HepG2 (cell line): ENCODE data around the gene TAPBP. TPM values are rescaled to one million over a fixed set of nuclear protein-coding genes. Genes with fewer than 3 reads are reported as not detected.

ENCODE experiments used
- CAMTA2 ChIP-seq: sonication (generic); formaldehyde crosslinking; IDR thresholded peaks from 2 replicates; pipeline ENCODE4 v1.4.0; 2020; ENCODE audit warnings: mild to moderate bottlenecking, missing genetic modification reagents, borderline replicate concordance
- CBX1 ChIP-seq: IDR thresholded peaks from one replicate; pipeline ENCODE4 v1.6.1; 2016; ENCODE audit warnings: antibody characterized with exemption, low read depth
- FIP1L1 ChIP-seq: fragments of 200-400 bp; formaldehyde crosslinking; IDR thresholded peaks from 2 replicates; pipeline ENCODE4 v1.6.1; 2018; ENCODE audit warnings: low read depth, mild to moderate bottlenecking, low read length, moderate library complexity, borderline replicate concordance; ENCODE audit not compliant: insufficient read depth
- HMGA1 ChIP-seq: sonication (generic); formaldehyde crosslinking; conservative IDR thresholded peaks from 2 replicates; pipeline ENCODE4 v1.4.0; 2020; ENCODE audit warnings: missing genetic modification reagents
- KLF11 ChIP-seq: IDR thresholded peaks from 2 replicates; pipeline ENCODE4 v1.6.1; 2016; ENCODE audit warnings: missing compliant biosample characterization
- KMT2A ChIP-seq: sonication (generic); formaldehyde crosslinking; IDR thresholded peaks from 2 replicates; pipeline ENCODE4 v1.4.0; 2020; ENCODE audit warnings: missing genetic modification reagents
- NCOA2 ChIP-seq: sonication (generic); formaldehyde crosslinking; IDR thresholded peaks from 2 replicates; pipeline ENCODE4 v1.8.0; 2022; ENCODE audit warnings: inconsistent platforms
- NPAS2 ChIP-seq: sonication (generic); formaldehyde crosslinking; IDR thresholded peaks from 2 replicates; pipeline ENCODE4 v1.8.0; 2022; ENCODE audit warnings: mild to moderate bottlenecking, missing genetic modification reagents, borderline replicate concordance
- RBFOX2 ChIP-seq: fragments of 200-400 bp; formaldehyde crosslinking; IDR thresholded peaks from 2 replicates; pipeline ENCODE4 v1.6.1; 2017; ENCODE audit warnings: low read depth, mild to moderate bottlenecking, low read length
- WIZ ChIP-seq: sonication (generic); formaldehyde crosslinking; IDR thresholded peaks from 2 replicates; pipeline ENCODE4 v1.5.1; 2020; ENCODE audit warnings: mild to moderate bottlenecking, missing genetic modification reagents
- XBP1 ChIP-seq: sonication (generic); formaldehyde crosslinking; IDR thresholded peaks from 2 replicates; pipeline ENCODE4 v1.5.0; 2020; ENCODE audit warnings: missing genetic modification reagents
- ZNF12 ChIP-seq: sonication (generic); formaldehyde crosslinking; IDR thresholded peaks from 2 replicates; pipeline ENCODE4 v1.5.0; 2020; ENCODE audit warnings: missing genetic modification reagents
- ZNF263 ChIP-seq: sonication (generic); formaldehyde crosslinking; IDR thresholded peaks from 2 replicates; pipeline ENCODE4 v1.4.0; 2020; ENCODE audit warnings: missing genetic modification reagents
- ZNF563 ChIP-seq: sonication (generic); formaldehyde crosslinking; IDR thresholded peaks from 2 replicates; pipeline ENCODE4 v1.8.0; 2022; ENCODE audit warnings: mild to moderate bottlenecking, moderate library complexity, missing genetic modification reagents
- ZSCAN20 ChIP-seq: sonication (generic); formaldehyde crosslinking; IDR thresholded peaks from 2 replicates; pipeline ENCODE4 v1.4.0; 2020; ENCODE audit warnings: missing genetic modification reagents, mild to moderate bottlenecking, borderline replicate concordance
- polyA plus RNA-seq, 8 experiments: library from polyadenylated mRNA; depleted of rRNA in 3 of 8; stranded (reverse) in 7 of 8; unstranded in 1 of 8; fragments of >200 nt; fragmentation: Illumina TruSeq in 4 of 8; extraction: Trizol in 4 of 8; gene quantifications; 2 replicates each; pipeline versions ENCODE4 v1.2.1 to v1.2.3, GENCODE V29; 2011 to 2016; ENCODE audit warnings: low read depth in 4 of 8, missing spikeins in 1 of 8, mixed read lengths in 1 of 8; ENCODE audit not compliant: insufficient read depth in 1 of 8
- total RNA-seq, 5 experiments: library from RNA; depleted of rRNA; stranded (reverse); fragments of >200 nt; fragmentation: Illumina TruSeq; extraction: Trizol; gene quantifications; 2 replicates each; pipeline ENCODE4 v1.2.3, GENCODE V29; 2016; ENCODE audit warnings: low read depth in 1 of 5
- TF ChIP-seq, protein P1 (sequence below): sonication (generic); formaldehyde crosslinking; IDR thresholded peaks from 2 replicates; pipeline ENCODE4 v1.4.0; 2020; ENCODE audit warnings: low read depth, mild to moderate bottlenecking, missing genetic modification reagents
- TF ChIP-seq, protein P2 (sequence below): sonication (generic); formaldehyde crosslinking; IDR thresholded peaks from 2 replicates; pipeline ENCODE4 v1.8.1; 2022; ENCODE audit warnings: low read depth, mild to moderate bottlenecking, missing genetic modification reagents
- TF ChIP-seq, protein P3 (sequence below): sonication (generic); formaldehyde crosslinking; IDR thresholded peaks from 2 replicates; pipeline ENCODE4 v1.5.0; 2020; ENCODE audit warnings: missing genetic modification reagents
- TF ChIP-seq, protein P4 (sequence below): sonication (generic); formaldehyde crosslinking; IDR thresholded peaks from 2 replicates; pipeline ENCODE4 v1.4.0; 2020; ENCODE audit warnings: missing genetic modification reagents
- TF ChIP-seq, protein P5 (sequence below): IDR thresholded peaks from 2 replicates; pipeline ENCODE4 v1.6.1; 2016; ENCODE audit warnings: missing biosample characterization, missing genetic modification reagents, low read depth
- TF ChIP-seq, protein P6 (sequence below): sonication (generic); formaldehyde crosslinking; IDR thresholded peaks from 2 replicates; pipeline ENCODE4 v1.5.0; 2020; ENCODE audit warnings: missing genetic modification reagents, mild to moderate bottlenecking, borderline replicate concordance

The TAPBP gene
- total and polyA plus RNA-seq, 2 of the 13 experiments (the other 11 are each of a cell fraction or from before 2014, with no cell fraction given): 27.4 to 32.3 TPM

DNA sequence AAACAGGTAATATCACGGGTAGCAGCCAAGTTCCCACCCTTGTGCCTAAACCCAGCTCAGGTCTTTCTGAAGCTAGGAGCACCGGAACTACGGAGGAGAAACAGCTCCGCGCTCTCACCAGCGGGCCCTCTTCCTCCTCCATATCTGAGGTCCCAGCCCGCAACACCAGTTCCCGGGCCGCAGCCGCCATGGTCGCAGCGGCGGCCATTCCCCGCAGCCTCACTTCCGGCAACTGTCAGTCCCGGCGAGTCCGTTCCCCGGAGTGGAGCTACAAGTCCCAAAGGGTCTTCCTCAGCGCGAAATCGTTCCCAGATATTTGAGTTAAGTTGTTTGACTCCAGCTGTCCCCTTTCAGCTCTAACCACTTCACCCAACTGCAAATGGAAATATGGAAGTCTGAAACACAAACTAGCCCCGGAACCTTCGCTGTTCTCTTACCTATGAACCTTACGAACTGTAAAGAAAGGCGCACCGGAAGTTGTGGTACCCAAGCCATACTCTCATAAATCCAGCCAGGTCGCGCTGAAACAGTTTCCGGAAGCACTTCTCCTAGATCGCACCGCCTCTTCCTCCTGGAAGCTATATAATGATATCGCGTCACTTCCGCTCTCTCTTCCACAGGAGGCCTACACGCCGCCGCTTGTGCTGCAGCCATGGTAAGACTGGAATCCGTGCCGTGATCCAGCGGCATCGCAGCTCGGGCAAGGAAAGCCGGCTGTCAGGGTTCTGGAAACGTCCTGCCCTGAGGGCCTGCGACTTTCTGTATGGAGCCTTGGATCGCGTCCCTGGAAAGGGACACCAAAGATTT is 42.2 kb downstream of the TAPBP start, which contains the start of the genes RPS18 and VPS52 (continued):
- TF ChIP-seq, protein P1, sequence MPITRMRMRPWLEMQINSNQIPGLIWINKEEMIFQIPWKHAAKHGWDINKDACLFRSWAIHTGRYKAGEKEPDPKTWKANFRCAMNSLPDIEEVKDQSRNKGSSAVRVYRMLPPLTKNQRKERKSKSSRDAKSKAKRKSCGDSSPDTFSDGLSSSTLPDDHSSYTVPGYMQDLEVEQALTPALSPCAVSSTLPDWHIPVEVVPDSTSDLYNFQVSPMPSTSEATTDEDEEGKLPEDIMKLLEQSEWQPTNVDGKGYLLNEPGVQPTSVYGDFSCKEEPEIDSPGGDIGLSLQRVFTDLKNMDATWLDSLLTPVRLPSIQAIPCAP (CRISPR knock-in tag): 0 out of 2 replicates have a peak, but pooled peaks have one; percentile 25
- TF ChIP-seq KLF11 (CRISPR knock-in tag): peak; percentile 90
- 0 out of 2 replicates have a peak, but pooled peaks have one; percentile 24 for TF ChIP-seq CAMTA2
- no peak; the same call in 1 of the 2 replicates for TF ChIP-seq WIZ (CRISPR knock-in tag)
- TF ChIP-seq KMT2A (CRISPR knock-in tag): peak; percentile 87; the same call in 1 of the 2 replicates
- TF ChIP-seq FIP1L1: no peak
- TF ChIP-seq, protein P2, sequence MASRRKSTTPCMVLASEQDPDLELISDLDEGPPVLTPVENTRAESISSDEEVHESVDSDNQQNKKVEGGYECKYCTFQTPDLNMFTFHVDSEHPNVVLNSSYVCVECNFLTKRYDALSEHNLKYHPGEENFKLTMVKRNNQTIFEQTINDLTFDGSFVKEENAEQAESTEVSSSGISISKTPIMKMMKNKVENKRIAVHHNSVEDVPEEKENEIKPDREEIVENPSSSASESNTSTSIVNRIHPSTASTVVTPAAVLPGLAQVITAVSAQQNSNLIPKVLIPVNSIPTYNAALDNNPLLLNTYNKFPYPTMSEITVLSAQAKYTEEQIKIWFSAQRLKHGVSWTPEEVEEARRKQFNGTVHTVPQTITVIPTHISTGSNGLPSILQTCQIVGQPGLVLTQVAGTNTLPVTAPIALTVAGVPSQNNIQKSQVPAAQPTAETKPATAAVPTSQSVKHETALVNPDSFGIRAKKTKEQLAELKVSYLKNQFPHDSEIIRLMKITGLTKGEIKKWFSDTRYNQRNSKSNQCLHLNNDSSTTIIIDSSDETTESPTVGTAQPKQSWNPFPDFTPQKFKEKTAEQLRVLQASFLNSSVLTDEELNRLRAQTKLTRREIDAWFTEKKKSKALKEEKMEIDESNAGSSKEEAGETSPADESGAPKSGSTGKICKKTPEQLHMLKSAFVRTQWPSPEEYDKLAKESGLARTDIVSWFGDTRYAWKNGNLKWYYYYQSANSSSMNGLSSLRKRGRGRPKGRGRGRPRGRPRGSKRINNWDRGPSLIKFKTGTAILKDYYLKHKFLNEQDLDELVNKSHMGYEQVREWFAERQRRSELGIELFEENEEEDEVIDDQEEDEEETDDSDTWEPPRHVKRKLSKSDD: peak; percentile 32; the same call in 1 of the 2 replicates
- TF ChIP-seq, protein P3, sequence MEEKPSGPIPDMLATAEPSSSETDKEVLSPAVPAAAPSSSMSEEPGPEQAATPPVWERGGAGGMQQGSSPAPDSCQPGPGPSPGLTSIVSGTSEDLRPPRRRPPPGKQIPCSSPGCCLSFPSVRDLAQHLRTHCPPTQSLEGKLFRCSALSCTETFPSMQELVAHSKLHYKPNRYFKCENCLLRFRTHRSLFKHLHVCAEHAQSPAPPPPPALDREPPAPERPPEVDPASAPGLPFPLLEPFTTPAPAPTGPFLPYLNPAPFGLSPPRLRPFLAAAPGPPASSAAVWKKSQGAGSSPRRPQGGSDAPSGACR (CRISPR knock-in tag): peak; percentile 16; the same call in 1 of the 2 replicates
- TF ChIP-seq, protein P4, sequence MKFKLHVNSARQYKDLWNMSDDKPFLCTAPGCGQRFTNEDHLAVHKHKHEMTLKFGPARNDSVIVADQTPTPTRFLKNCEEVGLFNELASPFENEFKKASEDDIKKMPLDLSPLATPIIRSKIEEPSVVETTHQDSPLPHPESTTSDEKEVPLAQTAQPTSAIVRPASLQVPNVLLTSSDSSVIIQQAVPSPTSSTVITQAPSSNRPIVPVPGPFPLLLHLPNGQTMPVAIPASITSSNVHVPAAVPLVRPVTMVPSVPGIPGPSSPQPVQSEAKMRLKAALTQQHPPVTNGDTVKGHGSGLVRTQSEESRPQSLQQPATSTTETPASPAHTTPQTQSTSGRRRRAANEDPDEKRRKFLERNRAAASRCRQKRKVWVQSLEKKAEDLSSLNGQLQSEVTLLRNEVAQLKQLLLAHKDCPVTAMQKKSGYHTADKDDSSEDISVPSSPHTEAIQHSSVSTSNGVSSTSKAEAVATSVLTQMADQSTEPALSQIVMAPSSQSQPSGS: peak; percentile 89
- TF ChIP-seq, protein P5, sequence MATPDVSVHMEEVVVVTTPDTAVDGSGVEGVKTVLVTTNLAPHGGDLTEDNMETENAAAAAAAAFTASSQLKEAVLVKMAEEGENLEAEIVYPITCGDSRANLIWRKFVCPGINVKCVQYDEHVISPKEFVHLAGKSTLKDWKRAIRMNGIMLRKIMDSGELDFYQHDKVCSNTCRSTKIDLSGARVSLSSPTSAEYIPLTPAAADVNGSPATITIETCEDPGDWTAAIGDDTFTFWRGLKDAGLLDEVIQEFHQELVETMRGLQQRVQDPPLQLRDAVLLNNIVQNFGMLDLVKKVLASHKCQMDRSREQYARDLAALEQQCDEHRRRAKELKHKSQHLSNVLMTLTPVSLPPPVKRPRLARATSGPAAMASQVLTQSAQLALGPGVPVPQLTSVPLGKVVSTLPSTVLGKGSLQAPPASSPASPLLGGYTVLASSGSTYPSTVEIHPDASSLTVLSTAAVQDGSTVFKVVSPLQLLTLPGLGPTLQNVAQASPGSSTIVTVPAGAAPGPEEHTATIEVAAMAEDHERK (CRISPR knock-in tag): no peak
- TF ChIP-seq NCOA2 (CRISPR knock-in tag): peak; percentile 61
- TF ChIP-seq ZNF563 (CRISPR knock-in tag): peak; percentile 89
- TF ChIP-seq HMGA1: no peak
- TF ChIP-seq ZNF12: peak; percentile 81
- 0 out of 2 replicates have a peak, but pooled peaks have one; percentile 64 for TF ChIP-seq XBP1
- TF ChIP-seq ZNF263 (CRISPR knock-in tag): 0 out of 2 replicates have a peak, but pooled peaks have one; percentile 36
- peak; percentile 78 for TF ChIP-seq CBX1
- TF ChIP-seq, protein P6, sequence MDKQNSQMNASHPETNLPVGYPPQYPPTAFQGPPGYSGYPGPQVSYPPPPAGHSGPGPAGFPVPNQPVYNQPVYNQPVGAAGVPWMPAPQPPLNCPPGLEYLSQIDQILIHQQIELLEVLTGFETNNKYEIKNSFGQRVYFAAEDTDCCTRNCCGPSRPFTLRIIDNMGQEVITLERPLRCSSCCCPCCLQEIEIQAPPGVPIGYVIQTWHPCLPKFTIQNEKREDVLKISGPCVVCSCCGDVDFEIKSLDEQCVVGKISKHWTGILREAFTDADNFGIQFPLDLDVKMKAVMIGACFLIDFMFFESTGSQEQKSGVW (CRISPR knock-in tag): no peak; the same call in 1 of the 2 replicates
- TF ChIP-seq ZSCAN20 (CRISPR knock-in tag): peak; percentile 47; the same call in 1 of the 2 replicates
- no peak for TF ChIP-seq NPAS2 (CRISPR knock-in tag)
- peak; percentile 87 for TF ChIP-seq RBFOX2
